ENCODE measurements around the gene RO60. TPM values are rescaled to one million over a fixed set of nuclear protein-coding genes. Genes with fewer than 3 reads are reported as not detected.
"Not testable (repeated sequence)": the region's sequence is repeated elsewhere in the genome, so short reads cannot be mapped to it uniquely, and the experiment has no call there.

Gene RO60
- polyA plus RNA-seq, 6 donors from 2014 or later: 85.3 to 118 (median 102) TPM

DNA sequence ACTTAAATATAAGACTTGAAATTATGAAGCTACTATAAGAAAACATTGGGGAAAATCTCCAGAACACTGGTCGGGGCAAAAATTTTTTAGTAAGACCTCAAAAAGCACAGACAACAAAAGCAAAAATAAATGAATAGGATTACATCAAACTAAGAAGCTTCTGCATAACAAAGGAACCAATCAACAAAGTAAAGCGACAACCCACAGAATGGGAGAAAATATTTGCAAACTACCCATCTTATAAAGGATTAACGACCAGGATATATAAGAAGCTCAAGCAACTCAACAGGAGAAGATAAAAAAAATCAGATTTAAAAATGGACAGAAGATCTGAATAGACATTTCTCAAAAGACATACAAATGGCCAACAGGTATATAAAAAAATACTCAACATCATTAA, 19.4 kb upstream of the RO60 start:
- Mint-ChIP-seq H3K9me3 (no peaks in the 10 kb centered on the region), H3K36me3 (peaks cover 12 to 14% of the 10 kb centered on the region in 2 donors), H3K27me3 (no peaks in the 10 kb centered on the region), H3K27ac (no peak overlapping the region), H3K4me3 (no peak overlapping the region), H3K4me1 (peaks cover 2 to 34% (median 16%) of the 10 kb centered on the region in 3 donors)
- ATAC-seq (ENCODE audit: low read depth in 2 of 2) (no peak), DNase-seq (no peak)

DNA sequence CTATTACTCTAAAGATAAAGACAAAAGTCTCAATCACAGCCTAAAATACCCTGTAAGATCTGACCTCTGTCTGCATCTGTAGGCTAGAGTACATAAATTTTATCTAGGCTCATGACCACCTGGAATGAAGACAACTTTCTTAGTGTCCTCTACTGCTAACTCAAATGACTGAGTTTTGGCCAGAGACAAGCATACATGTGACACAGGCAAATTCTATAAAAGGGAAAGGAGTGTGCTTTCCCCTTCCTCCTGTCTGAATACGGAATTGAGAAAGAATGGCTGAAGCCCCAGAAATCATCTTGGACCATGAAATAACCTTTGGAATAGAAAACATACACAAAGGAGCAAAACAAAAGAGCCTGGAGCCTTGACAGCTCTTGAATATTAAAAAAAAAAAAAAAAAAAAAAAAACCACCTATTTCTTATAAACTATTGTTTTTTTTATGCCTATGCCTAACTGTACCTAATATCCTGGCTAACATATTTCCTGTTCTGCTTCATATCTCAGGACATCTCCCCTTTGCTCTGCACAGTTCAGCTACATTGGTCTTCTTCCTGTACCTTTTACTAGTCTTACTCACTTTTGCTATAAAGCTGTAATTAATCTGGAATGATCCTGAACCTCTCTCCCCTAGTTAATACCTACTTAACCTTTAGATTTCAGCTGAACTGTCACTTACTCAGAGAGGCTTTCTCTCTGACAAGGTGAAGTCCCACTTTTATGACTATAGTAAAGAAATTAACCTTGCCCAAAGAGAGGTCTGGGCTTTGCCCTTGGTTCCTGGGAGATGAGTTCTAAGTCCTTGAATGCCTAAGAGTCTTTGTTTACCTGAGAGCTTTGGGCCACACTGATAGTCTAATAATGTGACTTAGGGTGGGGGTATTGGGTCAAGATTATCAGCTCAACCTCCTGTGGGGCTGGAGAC, 16.4 kb upstream of the RO60 start:
- no peak for ATAC-seq (ENCODE audit: low read depth in 2 of 2)
- Mint-ChIP-seq H3K27ac (peak overlapping the region in 2 of 6 donors; percentile 16 to 54), H3K4me3 (no peak overlapping the region)

DNA sequence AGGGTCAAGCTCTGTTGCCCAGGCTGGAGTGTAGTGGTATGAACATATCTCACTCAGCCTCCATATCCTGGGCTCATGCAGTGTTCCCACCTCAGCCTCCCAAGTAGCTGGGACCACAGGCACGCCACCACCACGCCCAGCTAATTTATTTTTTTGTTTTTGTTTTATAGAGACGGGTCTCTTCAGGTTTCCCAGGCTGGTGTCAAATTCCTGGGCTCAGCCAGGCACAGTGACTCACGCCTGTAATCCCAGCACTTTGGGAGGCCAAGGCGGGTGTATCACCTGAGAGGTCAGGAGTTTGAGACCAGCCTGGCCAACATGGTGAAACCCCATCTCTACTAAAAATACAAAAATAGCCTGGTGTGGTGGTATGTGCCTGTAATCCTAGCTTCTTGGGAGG, 10.5 kb upstream of the RO60 start:
- ATAC-seq (ENCODE audit: low read depth in 2 of 2); H3K36me3 Mint-ChIP-seq; H3K27ac Mint-ChIP-seq; H3K4me3 Mint-ChIP-seq; H3K27me3 Mint-ChIP-seq; H3K4me1 Mint-ChIP-seq; H3K9me3 Mint-ChIP-seq; DNase-seq: not testable (repeated sequence)

More for the DNA sequence above, 16.4 kb upstream of the RO60 start:
- Mint-ChIP-seq H3K36me3 (peaks cover 11 to 12% of the 10 kb centered on the region in 2 donors), H3K27me3 (no peaks in the 10 kb centered on the region), H3K4me1 (peaks cover 0 to 10% (median 7%) of the 10 kb centered on the region in 3 donors), H3K9me3 (no peaks in the 10 kb centered on the region)
- DNase-seq: no peak

DNA sequence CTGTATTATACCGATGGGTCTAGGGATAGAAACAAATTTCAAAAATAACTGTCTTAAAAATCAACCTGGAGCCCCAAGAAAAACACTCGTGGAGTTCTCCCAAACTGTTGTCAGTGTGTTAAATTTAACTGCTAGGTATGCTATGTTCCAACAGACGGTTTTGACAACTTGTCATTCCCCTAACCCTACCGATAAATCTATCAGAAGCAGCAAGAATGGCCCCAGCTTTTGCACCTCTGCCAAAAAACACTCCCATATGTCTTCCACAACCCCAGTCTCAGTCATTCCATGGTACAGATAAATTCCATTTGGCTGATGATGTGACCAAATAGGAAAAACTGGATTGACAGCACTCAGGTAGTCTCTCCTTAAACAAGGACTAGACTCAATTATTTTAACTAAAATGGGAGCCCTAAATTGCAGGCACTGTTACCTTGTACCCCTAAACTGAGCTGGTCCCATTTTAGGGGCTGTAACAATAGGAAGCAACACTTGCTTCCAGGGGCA, 5.2 kb upstream of the RO60 start:
- no peaks in the 10 kb centered on the region for H3K36me3 Mint-ChIP-seq
- DNase-seq (no peak), ATAC-seq (ENCODE audit: low read depth in 2 of 2) (no peak)
- H3K4me3 Mint-ChIP-seq: peak overlapping the region in 1 of 8 donors; percentile 61
- H3K27ac Mint-ChIP-seq: no peak overlapping the region
- peaks cover 20 to 24% (median 22%) of the 10 kb centered on the region in 3 donors for H3K4me1 Mint-ChIP-seq
- H3K9me3 Mint-ChIP-seq: no peaks in the 10 kb centered on the region
- no peaks in the 10 kb centered on the region for H3K27me3 Mint-ChIP-seq

DNA sequence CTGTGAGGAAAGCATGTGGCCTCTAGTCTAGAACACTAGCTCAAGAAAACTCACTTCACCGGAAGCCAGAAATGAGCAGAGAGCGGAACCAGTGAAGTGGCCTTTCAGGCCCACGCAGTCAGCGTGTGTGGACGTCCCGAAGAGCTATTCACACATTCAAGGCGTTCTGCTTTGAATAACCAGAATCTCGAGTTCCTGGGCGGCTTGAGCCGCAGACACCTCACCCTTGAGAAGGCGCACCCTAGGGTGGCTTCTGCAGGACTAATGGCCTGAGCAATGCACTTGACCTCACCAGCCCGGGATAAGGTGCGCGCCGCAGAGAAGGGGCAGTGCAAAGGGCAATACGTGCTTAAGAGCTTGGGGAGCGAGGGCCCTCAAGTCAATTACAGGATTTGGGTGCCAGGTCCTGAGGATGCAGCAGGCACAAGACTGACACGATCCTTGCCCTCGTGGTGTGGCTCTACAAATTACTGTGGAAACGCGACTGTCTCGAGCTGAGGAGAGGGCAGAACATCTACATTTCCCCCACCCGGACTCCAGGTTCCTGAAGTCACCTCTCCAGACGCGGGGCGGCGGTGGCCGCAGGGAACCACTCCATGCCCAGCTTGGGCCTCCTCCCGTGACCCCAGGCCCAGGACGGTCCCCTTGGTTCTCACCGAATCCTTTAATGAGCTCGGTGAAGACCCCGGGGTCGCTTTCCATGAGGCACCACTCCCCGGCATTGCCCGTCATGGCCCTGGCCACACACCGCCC, 707 bp upstream of the RO60 start:
- peaks cover 36 to 44% (median 43%) of the 10 kb centered on the region in 3 donors for H3K4me1 Mint-ChIP-seq
- peak overlapping the region; percentile 95 to 99 (median 98) for H3K27ac Mint-ChIP-seq
- H3K36me3 Mint-ChIP-seq: no peaks in the 10 kb centered on the region
- no peaks in the 10 kb centered on the region for H3K27me3 Mint-ChIP-seq
- DNase-seq (peak; percentile 39), ATAC-seq (ENCODE audit: low read depth in 2 of 2) (peak; percentile 5 to 12)
- H3K9me3 Mint-ChIP-seq: no peaks in the 10 kb centered on the region
- H3K4me3 Mint-ChIP-seq: peak overlapping the region; percentile 86 to 100 (median 96)

DNA sequence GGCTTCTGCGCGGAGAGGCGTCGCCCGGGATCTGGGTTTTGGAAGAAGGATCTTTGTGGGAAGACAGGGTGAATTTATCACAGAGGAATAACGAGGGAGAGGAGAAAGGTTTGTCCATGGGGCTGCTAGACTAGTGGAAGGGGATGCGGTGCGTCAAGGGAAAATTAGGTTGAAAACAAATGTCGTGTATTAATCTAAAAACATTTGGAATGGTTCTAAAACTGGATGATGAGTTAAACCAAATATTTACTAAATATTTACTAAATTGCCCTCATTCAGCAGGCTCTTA, 647 bp downstream of the RO60 start:
- Mint-ChIP-seq H3K9me3 (no peaks in the 10 kb centered on the region), H3K4me1 (peaks cover 36 to 46% (median 45%) of the 10 kb centered on the region in 3 donors)
- no peak for ATAC-seq (ENCODE audit: low read depth in 2 of 2)

DNA sequence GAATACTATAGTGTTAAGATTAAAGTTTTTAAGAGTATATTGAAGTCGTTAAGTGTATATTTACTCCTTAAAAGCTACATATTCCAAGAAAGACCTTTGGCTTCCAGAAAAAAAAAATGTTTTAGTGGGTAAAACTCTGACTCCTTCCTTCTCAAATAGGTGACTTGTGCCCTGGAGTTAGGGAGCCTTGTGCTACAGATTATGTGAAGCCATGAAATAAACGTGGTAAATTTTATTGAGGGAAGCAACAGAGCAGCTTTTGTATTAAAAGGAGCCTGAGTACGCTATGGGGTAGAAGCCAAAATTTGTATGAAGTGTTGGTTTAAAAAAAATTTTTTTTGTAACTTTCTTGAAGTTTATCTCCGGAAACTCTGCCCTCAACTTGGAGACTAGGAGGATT, 994 bp downstream of the RO60 start:
- H3K9me3 Mint-ChIP-seq: no peaks in the 10 kb centered on the region
- ATAC-seq (ENCODE audit: low read depth in 2 of 2) (no peak), DNase-seq (no peak)
- peak overlapping the region in 5 of 6 donors; percentile 95 to 99 (median 96) for H3K27ac Mint-ChIP-seq
- H3K4me1 Mint-ChIP-seq: peaks cover 36 to 50% (median 48%) of the 10 kb centered on the region in 3 donors
- H3K36me3 Mint-ChIP-seq: no peaks in the 10 kb centered on the region
- peak overlapping the region in 7 of 8 donors; percentile 86 to 100 (median 93) for H3K4me3 Mint-ChIP-seq
- H3K27me3 Mint-ChIP-seq: no peaks in the 10 kb centered on the region

More for the DNA sequence above, 647 bp downstream of the RO60 start:
- DNase-seq: no peak
- H3K27ac Mint-ChIP-seq: peak overlapping the region; percentile 95 to 99 (median 98)
- peak overlapping the region; percentile 86 to 100 (median 96) for H3K4me3 Mint-ChIP-seq
- no peaks in the 10 kb centered on the region for H3K36me3 Mint-ChIP-seq
- H3K27me3 Mint-ChIP-seq: no peaks in the 10 kb centered on the region

DNA sequence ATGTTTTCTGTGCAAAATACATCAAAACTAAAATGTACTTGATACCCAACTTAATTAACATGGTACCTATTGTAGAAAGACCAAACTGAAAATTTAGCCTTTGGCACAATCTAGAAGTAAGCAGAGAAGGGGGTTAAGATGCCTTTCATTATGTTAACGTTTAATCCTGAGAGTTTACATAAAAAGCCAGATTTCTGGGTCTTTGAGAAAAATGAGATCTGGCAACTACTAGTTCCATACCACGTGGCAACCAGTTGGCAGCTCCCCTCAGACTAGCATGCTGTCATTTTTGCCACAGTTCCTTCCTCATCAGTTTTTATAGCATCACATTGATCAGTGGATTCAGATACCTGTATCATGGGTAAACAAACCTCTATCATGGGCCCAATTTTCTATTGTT, 1.5 kb downstream of the RO60 start:
- Mint-ChIP-seq H3K27me3 (no peaks in the 10 kb centered on the region), H3K27ac (peak overlapping the region in 2 of 6 donors; percentile 46 to 52), H3K4me1 (peaks cover 40 to 55% (median 53%) of the 10 kb centered on the region in 3 donors), H3K4me3 (peak overlapping the region in 6 of 8 donors; percentile 45 to 100 (median 93)), H3K36me3 (no peaks in the 10 kb centered on the region), H3K9me3 (no peaks in the 10 kb centered on the region)
- ATAC-seq (ENCODE audit: low read depth in 2 of 2): no peak
- no peak for DNase-seq

DNA sequence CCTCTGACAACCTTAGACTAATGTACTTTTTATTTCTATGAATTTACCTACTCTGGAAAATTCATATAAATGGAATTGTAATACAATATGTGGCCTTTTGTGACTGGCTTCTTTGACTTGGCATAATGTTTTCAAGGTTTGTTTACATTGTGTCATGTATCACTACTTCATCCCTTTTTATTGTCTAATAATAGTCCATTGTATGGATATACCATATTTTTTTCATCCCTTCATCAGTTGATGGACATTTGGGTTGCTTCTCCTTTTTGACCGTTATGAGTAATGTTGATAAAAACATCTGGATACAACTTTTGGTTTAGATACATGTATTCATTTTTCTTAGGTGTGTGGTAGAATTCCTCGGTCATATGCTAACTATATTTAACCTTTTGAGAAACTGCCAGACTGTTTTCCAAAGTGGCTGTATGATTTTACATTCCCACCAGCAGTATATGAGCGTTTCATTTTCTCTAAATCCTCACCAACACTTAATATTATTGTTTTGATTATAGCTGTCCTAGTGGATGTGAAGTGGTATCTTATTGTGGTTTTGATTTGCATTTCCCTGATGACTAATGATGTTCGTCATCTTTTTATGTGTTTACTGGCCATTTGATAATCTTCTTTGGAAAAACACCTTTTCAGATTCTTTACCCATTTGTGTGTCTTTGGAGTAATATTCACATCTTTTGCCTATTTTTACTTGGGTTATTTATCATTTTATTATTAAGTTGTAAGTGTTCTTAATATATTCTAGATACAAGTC, 3.5 kb downstream of the RO60 start:
- H3K36me3 Mint-ChIP-seq: no peaks in the 10 kb centered on the region
- no peak for ATAC-seq (ENCODE audit: low read depth in 2 of 2)

DNA sequence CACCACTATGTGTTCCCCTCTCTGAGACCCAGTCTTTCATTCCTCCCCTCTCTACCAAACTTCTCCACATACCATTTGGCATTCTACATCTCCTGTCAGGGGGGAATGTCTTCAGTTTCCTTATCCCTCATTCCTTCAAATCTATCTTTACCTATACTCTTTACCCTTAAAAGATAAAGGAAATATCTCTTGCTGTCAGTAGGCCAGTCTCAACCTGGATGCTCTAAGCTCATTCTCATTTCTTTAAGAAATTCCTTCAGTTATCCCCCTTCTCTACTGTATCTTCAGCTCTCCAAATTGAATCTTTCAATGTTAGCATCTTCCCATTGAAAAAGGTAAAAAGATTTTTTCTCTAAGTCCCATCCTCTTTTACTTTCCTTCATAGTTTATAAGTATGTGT, 6.5 kb downstream of the RO60 start:
- ATAC-seq (ENCODE audit: low read depth in 2 of 2): no peak
- Mint-ChIP-seq H3K27ac (peak overlapping the region in 3 of 6 donors; percentile 28 to 39 (median 35)), H3K27me3 (no peaks in the 10 kb centered on the region), H3K4me3 (no peak overlapping the region), H3K9me3 (no peaks in the 10 kb centered on the region), H3K4me1 (peaks cover 35 to 44% (median 37%) of the 10 kb centered on the region in 3 donors), H3K36me3 (no peaks in the 10 kb centered on the region)
- DNase-seq: no peak

More for the DNA sequence above, 3.5 kb downstream of the RO60 start:
- Mint-ChIP-seq H3K4me3 (peak overlapping the region in 1 of 8 donors; percentile 32), H3K9me3 (no peaks in the 10 kb centered on the region), H3K4me1 (peaks cover 48 to 56% (median 54%) of the 10 kb centered on the region in 3 donors), H3K27me3 (no peaks in the 10 kb centered on the region), H3K27ac (peak overlapping the region in 1 of 6 donors; percentile 74)
- DNase-seq: no peak

DNA sequence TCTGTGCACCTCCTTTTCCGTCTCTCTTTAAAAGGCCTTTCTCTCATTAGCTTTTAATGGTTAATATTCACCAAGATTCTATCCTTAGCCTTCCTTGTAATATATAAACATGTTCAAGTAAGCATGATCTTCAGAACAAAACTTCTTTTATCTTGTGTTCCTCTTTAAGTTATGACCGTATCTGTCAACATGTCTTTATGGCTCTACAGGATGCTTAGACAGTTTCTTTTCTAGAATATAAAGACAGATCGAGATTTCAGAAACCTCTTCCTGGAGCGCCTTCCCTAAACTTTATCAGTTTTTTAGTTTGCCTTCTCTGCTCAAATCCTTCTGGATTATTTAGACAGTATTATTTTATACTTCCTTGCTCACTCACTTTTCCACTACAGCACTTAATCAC, 7.2 kb downstream of the RO60 start:
- H3K27ac Mint-ChIP-seq: peak overlapping the region in 4 of 6 donors; percentile 10 to 94 (median 26)

DNA sequence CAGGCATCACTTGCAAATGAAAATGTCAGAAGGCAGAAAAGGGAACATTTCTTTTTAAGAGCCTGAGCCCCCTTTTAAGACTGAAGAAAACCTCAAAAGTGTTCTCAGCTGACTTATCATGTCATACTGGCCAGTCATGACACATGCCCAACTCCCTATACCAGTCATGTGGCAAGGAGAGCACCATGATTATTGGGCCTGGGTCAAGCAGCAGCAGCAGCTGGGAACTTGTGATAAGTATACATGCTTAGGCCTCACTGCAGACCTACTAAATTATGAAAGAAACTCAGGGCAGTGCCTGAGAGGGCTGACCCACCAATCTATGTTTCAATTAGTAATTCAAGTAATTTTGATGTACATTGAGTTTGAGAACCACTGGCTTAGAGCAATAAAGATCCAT, 8.6 kb downstream of the RO60 start:
- Mint-ChIP-seq H3K27me3 (no peaks in the 10 kb centered on the region), H3K4me1 (peaks cover 25 to 37% (median 33%) of the 10 kb centered on the region in 3 donors), H3K4me3 (no peak overlapping the region), H3K27ac (peak overlapping the region in 3 of 6 donors; percentile 32 to 86 (median 82)), H3K36me3 (no peaks in the 10 kb centered on the region), H3K9me3 (no peaks in the 10 kb centered on the region)
- DNase-seq (no peak), ATAC-seq (ENCODE audit: low read depth in 2 of 2) (no peak)

More for the DNA sequence above, 7.2 kb downstream of the RO60 start:
- Mint-ChIP-seq H3K4me3 (no peak overlapping the region), H3K9me3 (no peaks in the 10 kb centered on the region), H3K4me1 (peaks cover 31 to 38% (median 33%) of the 10 kb centered on the region in 3 donors), H3K36me3 (no peaks in the 10 kb centered on the region), H3K27me3 (no peaks in the 10 kb centered on the region)
- DNase-seq: no peak
- ATAC-seq (ENCODE audit: low read depth in 2 of 2): no peak

Measured in naive B cell (primary cell).